Transverse colon (tissue), 4 donors: ENCODE data around the gene GLYATL1B. TPM values are rescaled to one million over a fixed set of nuclear protein-coding genes. Genes with fewer than 3 reads are reported as not detected.
"Not testable (repeated sequence)": the region's sequence is repeated elsewhere in the genome, so short reads cannot be mapped to it uniquely, and the experiment has no call there.

Experiments
- DNase-seq: peaks from one replicate; pipeline ENCODE4 v3.0.0-alpha.2; 2019
- H3K27ac ChIP-seq, 4 donors: fragments of 200-600 bp; sonication (generic); 2 replicates each; pipeline ENCODE4 v1.5.1; 2016 to 2018; ENCODE audit warnings: inconsistent platforms in 4 of 4
- H3K27me3 ChIP-seq: fragments of 200-600 bp; sonication (generic); 2 replicates; pipeline ENCODE4 v1.5.1; 2017; ENCODE audit warnings: inconsistent platforms
- H3K36me3 ChIP-seq, 4 donors: fragments of 200-600 bp; sonication (generic); 2 replicates each; pipeline ENCODE4 v1.5.1; 2017 to 2019; ENCODE audit warnings: inconsistent platforms in 4 of 4
- H3K4me1 ChIP-seq, 4 donors: fragments of 200-600 bp; sonication (generic); 2 replicates each; pipeline ENCODE4 v1.5.1; 2017 to 2020; ENCODE audit warnings: inconsistent platforms in 4 of 4
- H3K4me3 ChIP-seq, 4 donors: fragments of 200-600 bp; sonication (generic); 1 replicate in 1 of 4; 2 replicates in 3 of 4; pipeline versions ENCODE4 v1.5.1 to v1.6.1; 2017 to 2019; ENCODE audit warnings: inconsistent platforms in 4 of 4
- H3K9me3 ChIP-seq, 2 donors: fragments of 200-600 bp; sonication (generic); 2 replicates each; pipeline ENCODE4 v1.5.1; 2017 to 2019; ENCODE audit warnings: inconsistent platforms in 2 of 2
- EP300 ChIP-seq: sonication (generic); formaldehyde crosslinking; IDR thresholded peaks from one replicate; pipeline ENCODE4 v1.6.1; 2017; ENCODE audit warnings: antibody characterized with exemption, low read depth
- POLR2A ChIP-seq: fragments of 450-650 bp; IDR thresholded peaks from one replicate; pipeline ENCODE4 v1.6.1; 2016; ENCODE audit warnings: antibody characterized with exemption, mild to moderate bottlenecking, moderate library complexity
- POLR2AphosphoS5 ChIP-seq, 3 donors: sonication (generic); formaldehyde crosslinking; IDR thresholded peaks; one replicate each; pipeline ENCODE4 v1.6.1; 2016; ENCODE audit warnings: antibody characterized with exemption in 3 of 3
- WGBS, 2 donors: methylation state at CpG; one replicate each; pipeline ENCODE4 v1.1.5; 2018; ENCODE audit warnings: low coverage in 1 of 2; 5-methylcytosine and 5-hydroxymethylcytosine counted together
- in situ Hi-C, 4 donors: fragments of 200-750 bp; cut with MboI; loops; one replicate each; pipeline versions ENCODE4 v1.15.0 to v1.15.1; 2017; ENCODE audit warnings: low sequenced_read_pairs in 3 of 4, low pct_ligation_motif_present in 1 of 4, low pct_unique_long_range_greater_than_20kb in 1 of 4
- intact Hi-C: fragments of 100-400 bp; cut with DNase I; formaldehyde crosslinking; loops from one replicate; pipeline ENCODE4 v1.15.1; 2023; ENCODE audit warnings: low total_unique reads
- total RNA-seq, 4 donors: library from RNA; depleted of rRNA; stranded (reverse); fragments of >200 nt; gene quantifications; one replicate each; pipeline ENCODE4 v1.1.0, GENCODE V29; 2016
- TF ChIP-seq, protein P1 (sequence below), 5 experiments: fragments of 200-600 bp in 3 of 5; fragments of 450-650 bp in 2 of 5; sonication (generic) in 3 of 5; IDR thresholded peaks; 1 replicate in 2 of 5; 2 replicates in 3 of 5; pipeline ENCODE4 v1.5.1; 2016 to 2017; ENCODE audit warnings: antibody characterized with exemption in 5 of 5, inconsistent platforms in 3 of 5, mild to moderate bottlenecking in 2 of 5, moderate library complexity in 1 of 5

The GLYATL1B gene
- total RNA-seq, 4 donors from 2014 or later: not detected

- H3K27me3 ChIP-seq: peaks cover 27% of the 10 kb centered on the region
- TF ChIP-seq, protein P1, sequence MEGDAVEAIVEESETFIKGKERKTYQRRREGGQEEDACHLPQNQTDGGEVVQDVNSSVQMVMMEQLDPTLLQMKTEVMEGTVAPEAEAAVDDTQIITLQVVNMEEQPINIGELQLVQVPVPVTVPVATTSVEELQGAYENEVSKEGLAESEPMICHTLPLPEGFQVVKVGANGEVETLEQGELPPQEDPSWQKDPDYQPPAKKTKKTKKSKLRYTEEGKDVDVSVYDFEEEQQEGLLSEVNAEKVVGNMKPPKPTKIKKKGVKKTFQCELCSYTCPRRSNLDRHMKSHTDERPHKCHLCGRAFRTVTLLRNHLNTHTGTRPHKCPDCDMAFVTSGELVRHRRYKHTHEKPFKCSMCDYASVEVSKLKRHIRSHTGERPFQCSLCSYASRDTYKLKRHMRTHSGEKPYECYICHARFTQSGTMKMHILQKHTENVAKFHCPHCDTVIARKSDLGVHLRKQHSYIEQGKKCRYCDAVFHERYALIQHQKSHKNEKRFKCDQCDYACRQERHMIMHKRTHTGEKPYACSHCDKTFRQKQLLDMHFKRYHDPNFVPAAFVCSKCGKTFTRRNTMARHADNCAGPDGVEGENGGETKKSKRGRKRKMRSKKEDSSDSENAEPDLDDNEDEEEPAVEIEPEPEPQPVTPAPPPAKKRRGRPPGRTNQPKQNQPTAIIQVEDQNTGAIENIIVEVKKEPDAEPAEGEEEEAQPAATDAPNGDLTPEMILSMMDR (IDR thresholded peaks at IDR 0.05): peak; percentile 67 to 89 (median 80)
- WGBS, 2 donors: 6 to 7% methylated on average over 8 to 27 of the region's 27 CpGs
- H3K4me1 ChIP-seq, H3K9me3 ChIP-seq, intact Hi-C loops, H3K36me3 ChIP-seq, H3K27ac ChIP-seq: not testable (repeated sequence)
- peak; percentile 90 for DNase-seq
- in situ Hi-C loops: loop anchor here in 1 of 4 donors (25.0 kb wide), 1 partner anchor 396 kb away; no protein-coding TSS in a partner anchor
- peak overlapping the region in 3 of 4 donors; percentile 12 to 45 (median 30) for H3K4me3 ChIP-seq
Observed at GRCh38 chr11:59058120-59059033, 27.7 kb upstream of the GLYATL1B start.

GRCh38 chr11:59060096-59060495 lies 26.0 kb upstream of the GLYATL1B start:
- H3K4me1 ChIP-seq, H3K4me3 ChIP-seq, DNase-seq, H3K27ac ChIP-seq, H3K36me3 ChIP-seq, H3K9me3 ChIP-seq, intact Hi-C loops: not testable (repeated sequence)
- WGBS, 2 donors: 58 to 62% methylated on average over 2 to 3 of the region's 3 CpGs
- in situ Hi-C loops: loop anchor here in 1 of 4 donors (25.0 kb wide), 1 partner anchor 398 kb away; no protein-coding TSS in a partner anchor
- H3K27me3 ChIP-seq: peaks cover 44% of the 10 kb centered on the region

DNA sequence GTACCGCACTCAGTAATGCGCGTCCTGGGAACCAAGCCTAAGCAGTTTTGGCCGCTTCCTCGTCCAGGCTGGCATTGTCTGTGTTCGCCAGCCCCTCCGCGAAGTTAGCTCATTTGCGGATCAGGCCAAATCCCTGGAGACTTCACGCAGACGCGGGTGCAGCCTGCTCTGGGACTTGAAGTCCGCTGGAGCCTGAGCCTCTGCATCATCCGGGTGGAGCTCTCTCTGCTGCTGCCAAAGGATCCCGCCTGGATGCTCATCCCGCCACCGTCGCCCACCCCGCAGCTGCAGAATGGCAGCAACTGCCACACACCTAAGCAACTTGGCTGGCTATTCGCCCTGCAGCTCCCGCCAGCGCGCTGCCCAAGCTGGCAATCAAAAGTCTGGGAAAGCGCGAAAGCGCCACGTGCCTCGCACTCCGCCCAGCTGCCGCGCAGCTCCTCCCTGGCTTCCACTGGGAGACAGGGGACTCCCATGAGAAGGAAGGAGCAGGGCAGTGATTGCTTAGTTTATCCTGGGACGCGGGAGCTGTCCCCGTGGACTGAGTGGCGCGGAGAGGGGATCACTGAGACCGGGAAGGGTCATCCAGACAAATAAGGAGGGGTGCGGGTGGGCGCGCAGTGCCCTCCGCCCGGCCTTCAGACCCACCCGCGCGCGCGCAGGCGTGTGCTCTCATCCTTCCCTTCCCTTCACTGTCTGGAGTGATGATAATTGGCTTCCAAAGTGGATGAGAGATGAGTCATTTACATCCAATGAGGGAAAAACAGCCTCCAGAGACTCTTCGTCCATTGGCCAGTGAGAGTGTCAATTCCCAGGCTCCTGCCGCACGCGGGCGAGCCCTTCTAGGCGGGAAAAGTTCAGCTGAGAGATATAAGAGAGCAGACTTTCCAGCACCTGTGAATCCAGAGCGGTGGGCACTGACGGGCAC lies 23.2 kb upstream of the GLYATL1B start:
- Histone ChIP-seq H3K4me3 (no peak overlapping the region), H3K36me3 (no peaks in the 10 kb centered on the region), H3K27ac (no peak overlapping the region), H3K4me1 (peaks cover 0 to 8% (median 3%) of the 10 kb centered on the region in 4 donors), H3K9me3 (no peaks in the 10 kb centered on the region), H3K27me3 (peaks cover 57% of the 10 kb centered on the region)
- WGBS, 2 donors: 85% methylated on average over 56 of the region's 56 CpGs; no CpG with 5 or more reads in 1 of the 2 donors
- TF ChIP-seq, protein P1 (IDR thresholded peaks at IDR 0.05): no peak
- TF ChIP-seq POLR2AphosphoS5 (IDR thresholded peaks at IDR 0.05): no peak
- no peak for TF ChIP-seq POLR2A
- no peak for TF ChIP-seq EP300
- intact Hi-C loops: no loop called here
- in situ Hi-C loops: loop anchor here in 1 of 4 donors (25.0 kb wide), 1 partner anchor 401 kb away; no protein-coding TSS in a partner anchor
- DNase-seq: no peak

DNA sequence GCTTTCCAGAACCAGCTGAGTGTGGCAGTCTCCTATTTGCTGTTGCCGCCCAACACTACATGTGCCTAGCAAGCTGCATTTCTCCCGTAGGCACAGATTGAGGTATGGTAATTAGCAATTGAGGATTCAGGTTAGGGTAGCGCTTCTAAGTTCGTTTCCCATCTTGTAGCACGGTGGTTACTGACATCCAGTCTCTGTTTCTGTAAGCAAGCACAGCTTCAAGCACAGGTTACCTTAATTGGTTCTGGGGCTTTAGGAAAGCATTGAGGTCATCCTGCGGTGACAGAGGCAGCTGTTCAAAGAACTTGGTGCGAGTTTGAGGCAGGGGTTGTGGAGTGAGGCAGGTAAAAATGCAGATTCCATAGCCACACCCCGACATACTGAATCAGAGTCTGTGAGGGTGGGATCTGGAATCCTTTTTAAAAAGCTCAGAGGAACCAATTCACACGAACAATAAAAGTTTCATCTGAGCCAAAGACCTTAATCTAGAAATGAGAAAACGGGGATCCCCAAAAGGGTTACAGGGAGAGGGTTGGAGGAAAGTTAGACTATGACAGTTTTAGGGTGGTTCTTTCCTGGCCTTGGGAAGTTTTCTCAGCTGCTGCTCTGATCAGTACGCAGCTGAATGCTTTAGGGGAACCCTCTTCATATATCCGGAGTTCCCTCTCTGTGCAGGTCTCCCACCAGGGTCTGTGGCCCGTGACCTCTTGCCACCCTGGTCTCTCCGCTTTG lies 21.9 kb upstream of the GLYATL1B start:
- H3K4me1 ChIP-seq, H3K36me3 ChIP-seq, DNase-seq, H3K4me3 ChIP-seq, intact Hi-C loops, H3K9me3 ChIP-seq, H3K27ac ChIP-seq: not testable (repeated sequence)
- peaks cover 57% of the 10 kb centered on the region for H3K27me3 ChIP-seq
- in situ Hi-C loops: loop anchor here in 1 of 4 donors (25.0 kb wide), 1 partner anchor 402 kb away; no protein-coding TSS in a partner anchor
- 62 to 65% methylated on average over 11 to 14 of the region's 14 CpGs for WGBS, 2 donors
